Activated naive CD4-positive, alpha-beta T cell treated with anti-CD3 and anti-CD28 coated beads, Interleukin-2, amount 10 ng/mL, durations not matched to agents 7 days and 5 days (primary cell): ENCODE measurements around the gene ARMC7.

ENCODE experiments used
- CTCF ChIA-PET: fragments of 350-600 bp; sonication (Branson Sonifier 250); formaldehyde crosslinking; loops from one replicate; lab custom pipeline; 2021; ENCODE audit warnings: antibody characterized with exemption; lab: Charles Lee
- DNase-seq: peaks from one replicate; pipeline ENCODE4 v3.0.0-alpha.2; 2020
- H3K27ac Mint-ChIP-seq: one replicate; pipeline ENCODE4 v1.8.0; 2021; ENCODE audit warnings: mild to moderate bottlenecking, moderate library complexity, mixed read lengths
- H3K27me3 Mint-ChIP-seq: one replicate; pipeline ENCODE4 v1.8.0; 2021; ENCODE audit warnings: mild to moderate bottlenecking, mixed read lengths
- H3K36me3 Mint-ChIP-seq: one replicate; pipeline ENCODE4 v1.8.0; 2021; ENCODE audit warnings: mixed read lengths
- H3K4me1 Mint-ChIP-seq: one replicate; pipeline ENCODE4 v1.8.0; 2021; ENCODE audit warnings: mixed read lengths
- H3K4me3 Mint-ChIP-seq: one replicate; pipeline ENCODE4 v1.8.0; 2021; ENCODE audit warnings: mild to moderate bottlenecking, moderate library complexity, mixed read lengths
- H3K9me3 Mint-ChIP-seq: one replicate; pipeline ENCODE4 v1.8.0; 2021; ENCODE audit warnings: mixed read lengths

The ARMC7 gene

DNA sequence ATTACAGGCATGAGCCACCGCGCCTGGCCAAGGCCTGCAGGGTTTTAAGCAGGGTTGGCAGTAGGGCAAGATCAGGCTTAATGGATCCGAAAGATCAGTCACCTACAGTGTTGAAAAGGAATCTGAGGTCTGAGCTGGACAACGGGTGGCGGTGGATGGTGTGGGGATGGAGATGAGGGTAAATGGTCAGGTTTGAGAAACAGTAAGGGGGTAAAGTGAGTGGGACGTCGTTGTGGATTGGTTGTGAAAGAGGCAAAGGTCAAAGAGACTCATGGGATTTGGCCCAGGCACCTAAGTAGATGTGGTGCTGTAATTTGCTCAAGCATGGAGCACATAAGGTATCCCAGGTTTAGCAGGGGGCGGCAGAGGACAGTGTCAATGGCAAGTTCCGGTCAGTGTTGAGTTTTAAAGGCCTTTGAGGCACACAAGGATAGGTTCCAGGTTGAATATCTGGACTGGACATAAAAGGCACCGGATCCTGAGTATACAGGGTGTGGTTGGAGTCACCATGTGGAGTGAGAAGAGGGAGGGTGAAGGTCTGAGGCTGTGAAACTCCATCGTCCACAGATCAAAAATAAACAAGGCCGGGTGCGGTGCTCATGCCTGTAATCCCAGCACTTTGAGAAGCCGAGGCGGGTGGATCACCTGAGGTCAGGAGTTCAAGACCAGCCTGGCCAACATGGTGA lies 23.1 kb upstream of the ARMC7 start:
- peaks cover 13% of the 10 kb centered on the region for H3K27me3 Mint-ChIP-seq
- H3K36me3 Mint-ChIP-seq, result no peaks in the 10 kb centered on the region
- H3K9me3 Mint-ChIP-seq, result no peaks in the 10 kb centered on the region
- DNase-seq, result no peak
- peaks cover 51% of the 10 kb centered on the region for H3K4me1 Mint-ChIP-seq
- CTCF ChIA-PET, result interaction anchor here (1.1 to 1.3 kb wide), 3 partner anchors 23 to 125 kb away, joined by 3 to 4 read pairs (median 3); partner anchors contain the start of gene ARMC7
- H3K27ac Mint-ChIP-seq, result peak overlapping the region; percentile 15
- H3K4me3 Mint-ChIP-seq, result peak overlapping the region; percentile 77

DNA sequence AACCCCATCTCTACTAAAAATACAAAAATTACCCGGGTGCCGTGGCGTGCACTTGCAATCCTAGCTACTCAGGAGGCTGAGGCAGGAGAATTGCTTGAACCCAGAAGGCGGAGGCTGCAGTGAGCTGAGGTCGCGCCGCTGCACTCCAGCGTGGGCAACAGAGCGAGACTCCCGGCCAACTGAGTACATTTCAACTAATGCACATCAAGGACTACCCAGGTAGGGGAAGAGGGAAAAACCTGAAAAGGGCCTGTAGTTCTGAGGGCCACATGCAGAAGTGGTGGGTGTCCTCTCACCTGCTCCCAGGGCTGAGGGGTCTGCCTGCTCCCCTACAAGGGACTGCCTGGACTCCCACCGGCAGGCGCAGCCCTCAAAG lies 22.6 kb upstream of the ARMC7 start:
- H3K27ac Mint-ChIP-seq, result peak overlapping the region; percentile 59
- H3K4me1 Mint-ChIP-seq, result peaks cover 54% of the 10 kb centered on the region
- H3K9me3 Mint-ChIP-seq, result no peaks in the 10 kb centered on the region
- peak overlapping the region; percentile 77 for H3K4me3 Mint-ChIP-seq
- no peaks in the 10 kb centered on the region for H3K36me3 Mint-ChIP-seq
- CTCF ChIA-PET, result interaction anchor here (1.1 to 2.5 kb wide), 4 partner anchors 17 to 126 kb away, joined by 3 to 10 read pairs (median 4); no protein-coding TSS in a partner anchor
- peaks cover 7% of the 10 kb centered on the region for H3K27me3 Mint-ChIP-seq
- DNase-seq, result no peak

DNA sequence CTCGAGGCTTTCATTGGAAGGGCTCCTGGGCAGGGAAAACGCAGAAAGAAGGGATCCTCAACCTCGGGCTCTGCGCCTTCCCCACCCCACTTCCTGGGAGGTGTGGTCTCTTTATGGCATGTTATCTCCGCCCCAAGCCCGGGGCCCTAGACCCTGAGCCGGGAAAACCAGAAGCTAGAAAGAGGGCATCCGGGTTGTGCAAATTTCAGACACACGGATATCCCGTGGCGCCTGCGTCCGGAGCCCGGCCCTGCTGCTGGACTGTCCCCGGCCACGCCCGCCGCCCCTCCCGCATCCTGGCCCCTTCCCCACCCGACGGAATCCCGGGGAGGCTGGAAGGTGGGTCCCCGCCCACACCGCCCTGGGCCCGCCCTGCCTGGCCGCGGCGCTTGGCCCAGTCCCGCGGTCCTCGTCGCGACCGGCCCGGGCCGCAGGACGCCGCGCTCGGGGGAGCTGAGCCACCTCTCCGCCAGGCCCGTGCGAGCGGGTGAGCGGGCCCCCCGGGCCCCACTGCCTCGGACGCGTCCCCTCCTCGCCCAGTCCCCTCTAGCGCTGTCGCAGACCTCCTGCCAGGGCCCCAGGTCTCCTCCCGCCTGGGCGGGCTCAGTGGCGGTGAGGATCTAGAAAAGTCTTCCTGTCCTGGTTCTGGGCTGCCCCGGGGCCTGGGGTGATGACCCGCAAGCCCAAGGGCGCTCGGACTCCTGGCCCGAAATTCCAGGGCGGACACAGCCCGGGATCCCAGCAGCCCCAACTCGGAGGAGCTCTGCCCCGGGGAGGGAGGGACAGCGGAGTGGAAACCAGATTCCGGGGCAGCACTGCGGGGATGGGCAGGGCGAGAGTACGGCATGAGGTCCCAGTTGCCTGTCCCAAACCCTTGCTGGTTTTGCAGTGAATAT lies 22.0 kb upstream of the ARMC7 start, which contains the start of gene SLC16A5:
Gene SLC16A5, plus strand, starts transcription at position 397 of the 896 bp plus-strand sequence. CDS start 5,683 bp downstream, outside the sequence.
- Mint-ChIP-seq H3K4me3 (peak within 1 kb of the TSS; percentile 77), H3K36me3 (no peaks in the 10 kb centered on the region), H3K27ac (peak within 1 kb of the TSS; percentile 81), H3K4me1 (peaks cover 54% of the 10 kb centered on the region), H3K27me3 (peaks cover under 1% of the 10 kb centered on the region), H3K9me3 (no peaks in the 10 kb centered on the region)
- CTCF ChIA-PET, result interaction anchor here (0.5 to 2.5 kb wide), 6 partner anchors 18 to 126 kb away, joined by 3 to 10 read pairs (median 4); no protein-coding TSS in a partner anchor
- DNase-seq, result peak; percentile 76

DNA sequence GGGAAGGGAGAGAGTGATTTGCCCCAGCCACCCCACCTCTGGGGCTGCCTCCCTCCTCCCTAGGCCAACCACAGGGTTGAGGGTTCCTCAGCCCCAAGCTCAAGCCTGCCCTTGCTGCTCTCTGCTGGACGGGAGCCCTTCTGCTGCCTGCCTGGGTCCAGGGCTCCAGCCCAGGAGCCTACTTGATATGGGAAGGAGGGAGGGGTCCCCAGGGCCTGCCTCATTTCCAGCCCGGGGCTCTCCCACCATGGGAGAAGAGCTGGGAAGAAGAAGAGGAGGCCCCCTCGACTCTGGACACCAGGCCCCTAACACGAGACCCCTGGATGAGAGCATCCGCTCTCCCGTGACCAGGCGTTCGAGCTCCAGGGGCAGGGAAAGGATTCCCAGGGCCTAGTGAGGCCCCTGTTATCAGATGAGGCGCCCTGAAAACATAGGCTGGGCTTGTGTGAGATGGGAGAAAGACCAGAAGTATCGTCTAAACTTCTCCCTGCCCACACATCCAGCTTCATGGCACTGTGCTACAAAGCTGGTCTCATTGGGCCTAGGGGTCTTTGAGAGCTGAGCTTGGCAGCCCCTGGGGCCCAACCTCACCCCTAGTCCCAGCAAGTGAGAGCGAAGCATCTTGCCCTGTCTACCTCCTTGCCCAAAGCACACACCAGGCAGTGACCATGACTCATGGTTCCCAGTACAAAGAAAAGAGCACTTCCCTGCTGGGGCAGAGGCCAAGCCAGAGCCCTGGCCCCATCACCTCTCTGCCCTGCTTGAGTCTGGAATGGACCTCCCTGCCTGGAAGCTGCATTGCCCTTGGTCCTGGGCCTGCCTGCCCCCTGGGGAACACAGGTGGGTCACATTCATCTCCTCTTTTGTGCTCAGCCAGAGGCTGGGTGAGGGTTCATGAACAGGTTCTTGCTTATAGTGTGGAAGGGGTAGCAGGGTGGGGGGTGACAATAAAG lies 21.0 kb upstream of the ARMC7 start:
- Mint-ChIP-seq H3K36me3 (no peaks in the 10 kb centered on the region), H3K27ac (peak overlapping the region; percentile 81), H3K4me1 (peaks cover 54% of the 10 kb centered on the region), H3K4me3 (peak overlapping the region; percentile 75), H3K27me3 (no peaks in the 10 kb centered on the region), H3K9me3 (no peaks in the 10 kb centered on the region)
- CTCF ChIA-PET, result interaction anchor here (0.5 to 2.5 kb wide), 6 partner anchors 17 to 152 kb away, joined by 3 to 10 read pairs (median 4); no protein-coding TSS in a partner anchor
- no peak for DNase-seq

DNA sequence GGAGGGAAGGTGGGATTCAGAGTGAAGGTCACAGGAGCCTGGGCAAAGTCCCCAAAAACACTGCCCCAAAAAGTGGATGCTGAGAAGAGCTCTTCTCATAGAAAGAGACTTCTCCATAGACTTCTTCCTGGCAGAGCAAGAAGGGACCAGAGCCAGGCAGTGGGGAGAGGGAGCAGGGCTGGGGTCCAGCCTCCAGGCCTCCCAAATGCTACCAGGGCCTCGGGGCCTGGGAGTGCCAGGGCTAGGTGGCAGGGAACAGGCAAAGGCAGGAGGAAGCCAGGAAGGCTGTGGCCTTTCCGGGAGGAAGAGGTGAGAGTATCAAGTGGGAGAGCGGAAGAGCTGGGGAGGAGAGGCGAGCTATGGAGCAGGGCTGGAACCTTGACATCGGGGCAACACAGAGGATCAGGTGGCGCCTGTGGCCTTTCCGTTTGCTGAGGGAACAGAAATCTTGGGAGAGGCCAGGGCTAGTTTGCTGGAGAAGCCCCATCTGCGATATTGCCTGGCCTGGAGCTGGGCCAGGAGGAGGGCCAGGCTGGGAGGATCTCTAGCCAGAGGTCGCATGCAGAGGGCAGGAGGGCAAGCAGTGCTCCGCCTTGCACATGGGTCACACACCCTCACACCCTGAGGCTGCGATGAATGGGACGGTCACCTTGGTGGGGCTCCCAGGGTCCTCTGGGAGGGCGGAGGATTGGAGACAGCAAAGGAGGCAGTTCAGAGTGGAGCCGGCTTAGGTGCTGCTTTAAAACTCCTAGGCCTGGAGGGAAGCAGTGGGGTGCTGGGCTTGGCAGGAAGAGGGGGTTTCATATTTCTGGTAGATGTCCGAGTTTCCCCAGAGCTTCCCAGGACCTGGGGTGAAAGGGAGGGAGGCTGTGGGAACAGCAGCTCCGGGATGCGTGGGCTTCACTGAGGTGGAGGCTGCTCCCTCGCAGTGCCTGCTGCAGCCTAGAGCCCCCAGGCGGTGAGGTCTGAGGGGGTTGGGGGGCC lies 18.6 kb upstream of the ARMC7 start:
- Mint-ChIP-seq H3K36me3 (no peaks in the 10 kb centered on the region), H3K4me3 (no peak overlapping the region), H3K27me3 (no peaks in the 10 kb centered on the region), H3K4me1 (peaks cover 45% of the 10 kb centered on the region), H3K9me3 (no peaks in the 10 kb centered on the region), H3K27ac (no peak overlapping the region)
- DNase-seq, result no peak
- CTCF ChIA-PET, result interaction anchor here (1.3 to 1.5 kb wide), 3 partner anchors 15 to 129 kb away, joined by 3 to 6 read pairs (median 5); no protein-coding TSS in a partner anchor

DNA sequence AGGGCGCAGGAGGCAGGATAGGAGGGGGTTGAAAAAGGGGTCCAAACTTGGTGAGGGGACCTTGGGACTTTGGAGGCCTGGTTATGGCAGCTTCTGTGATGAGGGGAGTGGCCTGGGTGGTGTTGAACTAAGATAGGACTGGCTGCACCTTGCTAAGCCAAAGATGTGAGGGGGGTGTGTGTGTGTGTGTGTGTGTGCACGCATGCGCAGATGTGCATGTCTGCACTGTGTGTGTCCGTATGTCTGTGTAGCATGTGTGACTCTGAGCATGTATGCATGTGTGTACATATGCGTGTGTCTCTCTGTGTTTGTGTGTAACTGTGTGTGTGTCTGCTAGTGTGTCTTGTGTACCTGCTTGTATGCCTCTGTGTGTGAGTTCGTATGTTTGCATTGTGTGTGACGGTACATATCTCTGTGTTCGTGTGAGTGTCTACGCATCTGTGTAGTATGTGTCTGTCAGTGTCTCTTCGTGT lies 17.9 kb upstream of the ARMC7 start:
- Mint-ChIP-seq H3K27me3 (no peaks in the 10 kb centered on the region), H3K4me3 (no peak overlapping the region), H3K27ac (no peak overlapping the region), H3K36me3 (no peaks in the 10 kb centered on the region), H3K9me3 (no peaks in the 10 kb centered on the region), H3K4me1 (peaks cover 39% of the 10 kb centered on the region)
- CTCF ChIA-PET, result interaction anchor here (1.3 to 1.5 kb wide), 2 partner anchors 14 to 130 kb away, joined by 5 to 6 read pairs; no protein-coding TSS in a partner anchor
- DNase-seq, result no peak

DNA sequence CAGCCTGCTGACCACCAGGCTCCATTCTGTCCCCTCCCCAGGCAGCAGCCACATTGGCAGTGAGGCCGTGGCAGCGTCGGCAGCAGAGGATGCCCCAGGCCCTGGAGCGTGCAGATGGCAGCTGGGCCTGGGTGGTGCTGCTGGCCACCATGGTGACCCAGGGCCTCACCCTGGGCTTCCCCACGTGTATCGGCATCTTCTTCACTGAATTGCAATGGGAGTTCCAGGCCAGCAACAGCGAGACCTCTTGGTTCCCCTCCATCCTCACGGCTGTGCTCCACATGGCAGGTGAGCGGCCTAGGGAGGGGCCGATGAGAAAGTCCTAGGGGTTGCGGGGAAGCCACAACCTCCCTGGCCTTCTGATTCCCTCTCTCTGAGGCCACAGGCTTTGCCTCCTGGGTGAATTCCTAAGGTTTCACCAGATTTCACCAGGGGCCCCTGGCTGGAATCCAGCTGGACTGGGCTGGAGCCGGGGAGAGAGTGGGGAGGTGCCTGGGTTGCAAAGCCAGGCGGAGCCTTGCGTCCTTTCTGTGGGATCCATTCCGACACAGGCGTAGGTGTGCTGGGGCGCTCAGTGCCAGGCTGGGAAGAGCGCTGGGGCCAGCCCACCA lies 16.1 kb upstream of the ARMC7 start:
- H3K9me3 Mint-ChIP-seq, result no peaks in the 10 kb centered on the region
- H3K4me3 Mint-ChIP-seq, result no peak overlapping the region
- DNase-seq, result no peak
- no peaks in the 10 kb centered on the region for H3K27me3 Mint-ChIP-seq
- peaks cover 30% of the 10 kb centered on the region for H3K4me1 Mint-ChIP-seq
- peaks cover 2% of the 10 kb centered on the region for H3K36me3 Mint-ChIP-seq
- no peak overlapping the region for H3K27ac Mint-ChIP-seq
- CTCF ChIA-PET, result interaction anchor here (1.6 to 1.7 kb wide), 2 partner anchors 11 to 133 kb away, joined by 5 to 6 read pairs; no protein-coding TSS in a partner anchor

DNA sequence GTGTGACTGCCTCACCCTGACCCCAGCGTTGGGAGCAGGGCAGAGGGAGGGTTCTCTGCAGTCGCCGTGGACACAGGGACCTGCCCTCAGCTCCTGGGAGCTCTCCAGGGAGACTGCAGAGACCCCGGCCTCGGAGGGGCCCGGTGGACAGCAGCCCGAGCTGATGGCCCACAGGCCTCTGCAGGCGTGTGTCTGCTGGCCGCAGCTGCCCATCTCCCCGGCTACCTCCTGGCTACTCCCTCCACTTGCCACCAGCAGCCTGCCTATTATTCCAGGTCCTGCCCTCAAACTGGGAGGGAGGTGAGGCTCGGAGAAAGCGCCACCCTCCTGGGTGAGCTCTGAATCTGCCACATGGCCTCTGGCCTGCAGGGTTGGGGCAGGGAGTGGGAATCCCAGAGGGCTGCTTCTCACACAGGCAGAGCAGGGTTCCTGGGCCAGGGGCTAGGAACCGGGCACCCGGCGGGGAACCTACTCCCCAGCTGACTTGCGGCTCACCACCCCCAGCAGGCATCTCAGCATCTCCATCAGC lies 14.8 kb upstream of the ARMC7 start:
- Mint-ChIP-seq H3K4me1 (peaks cover 17% of the 10 kb centered on the region), H3K27ac (no peak overlapping the region), H3K9me3 (no peaks in the 10 kb centered on the region), H3K27me3 (no peaks in the 10 kb centered on the region), H3K4me3 (no peak overlapping the region), H3K36me3 (peaks cover 2% of the 10 kb centered on the region)
- CTCF ChIA-PET, result interaction anchor here (1.1 to 1.7 kb wide), 3 partner anchors 10 to 134 kb away, joined by 3 to 6 read pairs (median 5); no protein-coding TSS in a partner anchor
- no peak for DNase-seq

DNA sequence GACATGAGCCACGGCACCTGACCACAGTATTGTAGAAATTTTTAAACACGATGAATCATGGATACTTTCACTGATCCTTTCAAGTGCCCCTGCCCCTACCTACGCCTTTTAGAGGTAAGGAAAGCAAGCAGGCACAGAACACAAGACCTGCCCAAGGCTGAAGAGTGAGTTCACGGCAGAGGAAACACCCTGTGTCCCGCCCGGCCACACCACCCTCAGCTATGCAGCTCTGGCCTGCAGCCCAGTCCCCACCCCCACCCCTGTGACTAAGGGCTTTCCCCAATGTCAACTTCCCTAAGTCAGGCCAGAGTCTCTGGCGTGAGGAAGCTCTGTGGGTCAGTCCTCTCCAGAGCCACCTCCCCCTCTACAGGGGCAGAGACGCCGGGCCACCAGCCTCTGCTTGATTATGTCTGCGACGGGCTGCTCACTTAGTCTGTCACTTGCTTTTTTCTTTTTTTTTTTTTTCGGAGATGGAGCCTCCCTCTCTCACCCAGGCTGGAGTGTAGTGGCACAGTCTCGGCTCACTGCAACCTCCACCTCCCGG lies 13.6 kb upstream of the ARMC7 start:
- H3K27me3 Mint-ChIP-seq, result no peaks in the 10 kb centered on the region
- DNase-seq, result no peak
- H3K4me3 Mint-ChIP-seq, result no peak overlapping the region
- CTCF ChIA-PET, result no interaction called here
- H3K27ac Mint-ChIP-seq, result no peak overlapping the region
- peaks cover 2% of the 10 kb centered on the region for H3K36me3 Mint-ChIP-seq
- H3K9me3 Mint-ChIP-seq, result no peaks in the 10 kb centered on the region
- H3K4me1 Mint-ChIP-seq, result peaks cover 8% of the 10 kb centered on the region

DNA sequence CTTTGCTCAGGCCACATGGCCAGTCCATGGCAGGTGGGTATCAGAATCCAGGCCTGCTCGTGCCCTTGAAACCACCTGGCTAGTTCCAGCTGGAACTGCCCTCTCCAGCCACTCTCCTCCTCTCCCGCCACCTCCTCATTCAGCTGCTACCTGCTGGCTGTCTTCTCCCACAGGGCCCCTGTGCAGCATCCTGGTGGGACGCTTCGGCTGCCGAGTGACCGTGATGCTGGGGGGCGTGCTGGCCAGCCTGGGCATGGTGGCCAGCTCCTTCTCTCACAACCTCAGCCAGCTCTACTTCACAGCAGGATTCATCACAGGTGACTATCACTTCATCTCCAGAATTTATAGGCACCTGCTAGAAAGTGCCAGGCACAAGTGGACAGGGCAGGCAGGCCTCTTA lies 11.9 kb upstream of the ARMC7 start:
- no peak overlapping the region for H3K4me3 Mint-ChIP-seq
- no peaks in the 10 kb centered on the region for H3K9me3 Mint-ChIP-seq
- H3K36me3 Mint-ChIP-seq, result peaks cover 2% of the 10 kb centered on the region
- peaks cover 10% of the 10 kb centered on the region for H3K27me3 Mint-ChIP-seq
- CTCF ChIA-PET, result interaction anchor here (0.8 kb wide), 1 partner anchor 8 kb away, joined by 3 read pairs; no protein-coding TSS in a partner anchor
- H3K27ac Mint-ChIP-seq, result no peak overlapping the region
- H3K4me1 Mint-ChIP-seq, result peaks cover 5% of the 10 kb centered on the region
- DNase-seq, result no peak

DNA sequence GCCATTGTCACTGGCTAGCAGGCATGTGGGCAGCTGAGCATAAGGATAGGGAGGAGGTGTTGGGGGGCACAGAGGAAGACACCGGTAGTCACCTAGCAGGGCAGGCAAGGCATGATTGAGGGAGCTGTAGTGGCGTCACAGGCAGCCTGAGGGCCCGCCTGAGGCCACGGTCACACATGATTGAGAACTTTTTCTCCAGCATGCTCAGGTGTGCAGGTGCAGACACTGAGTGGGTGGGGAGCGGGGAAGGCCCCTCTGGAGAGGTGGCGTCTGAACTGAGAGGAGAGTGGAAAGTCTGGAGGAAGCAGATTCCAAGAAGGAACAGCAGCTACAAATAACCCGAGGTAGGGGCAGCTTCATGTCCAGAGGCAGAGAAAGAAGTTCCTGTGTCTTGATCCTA lies 10.9 kb upstream of the ARMC7 start:
- no peak for DNase-seq
- Mint-ChIP-seq H3K9me3 (no peaks in the 10 kb centered on the region), H3K4me3 (no peak overlapping the region), H3K4me1 (peaks cover 5% of the 10 kb centered on the region), H3K36me3 (peaks cover 2% of the 10 kb centered on the region), H3K27me3 (peaks cover 16% of the 10 kb centered on the region), H3K27ac (no peak overlapping the region)
- CTCF ChIA-PET, result interaction anchor here (1.2 kb wide), 1 partner anchor 15 kb away, joined by 4 read pairs; no protein-coding TSS in a partner anchor
